IPS-NIHi11 (cell line): ENCODE data around the gene LRRN4.
A peak's percentile ranks its signal among the peaks of the same experiment; 100 is the strongest.

Experiments used
- DNase-seq: peaks from one replicate; pipeline ENCODE4 v3.0.0; 2012; ENCODE audit warnings: mixed read lengths, low spot score

Gene LRRN4

DNA sequence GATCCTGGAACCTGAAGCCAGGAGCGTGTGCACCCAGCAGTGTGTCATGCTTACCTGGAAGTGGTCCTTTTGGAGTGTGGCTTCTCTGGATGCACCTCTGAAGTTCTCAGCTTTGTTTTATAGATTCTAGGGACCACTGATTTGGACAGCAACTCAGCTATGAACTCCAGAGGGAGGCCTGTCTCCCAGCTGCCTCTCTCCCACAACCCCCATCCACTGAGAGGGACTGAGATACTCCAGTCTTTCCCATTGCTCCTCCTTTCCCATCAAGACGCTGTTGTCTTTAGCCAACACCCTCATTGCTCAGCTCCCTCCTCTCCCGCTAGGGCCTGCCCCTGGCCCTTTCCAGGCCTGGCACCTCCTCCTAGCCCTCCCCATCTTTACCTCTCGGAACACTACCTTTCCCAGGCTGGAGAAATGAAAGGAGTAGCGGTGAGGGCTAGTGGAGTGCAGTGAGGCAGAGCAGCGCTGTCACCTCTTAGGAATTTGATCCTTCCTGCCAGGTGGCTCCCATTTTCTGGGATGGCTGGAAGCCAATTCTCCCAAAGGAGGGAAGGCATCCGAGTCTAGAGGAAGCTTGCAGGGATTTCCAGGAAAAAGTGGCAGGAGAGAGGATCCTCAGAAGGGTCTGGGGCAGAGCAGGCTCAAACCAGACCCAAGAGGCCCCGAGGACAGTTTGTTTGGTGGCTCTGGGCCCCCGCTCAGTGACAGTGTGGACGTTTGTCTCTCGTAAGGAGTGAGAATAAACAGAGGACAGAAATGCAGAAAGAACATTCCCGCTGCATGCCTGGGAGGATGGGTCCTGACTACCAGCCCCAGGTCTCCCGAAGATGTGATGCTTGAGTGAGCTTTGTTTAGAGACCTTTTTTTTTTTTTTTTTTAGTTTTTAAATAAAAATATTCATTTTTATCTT is at the start of gene LRRN4:
TSS of gene LRRN4 (minus strand) at position 285 of the 913 bp plus-strand sequence. CDS start 1,261 bp downstream, outside the sequence.
- peak; percentile 68 for DNase-seq

DNA sequence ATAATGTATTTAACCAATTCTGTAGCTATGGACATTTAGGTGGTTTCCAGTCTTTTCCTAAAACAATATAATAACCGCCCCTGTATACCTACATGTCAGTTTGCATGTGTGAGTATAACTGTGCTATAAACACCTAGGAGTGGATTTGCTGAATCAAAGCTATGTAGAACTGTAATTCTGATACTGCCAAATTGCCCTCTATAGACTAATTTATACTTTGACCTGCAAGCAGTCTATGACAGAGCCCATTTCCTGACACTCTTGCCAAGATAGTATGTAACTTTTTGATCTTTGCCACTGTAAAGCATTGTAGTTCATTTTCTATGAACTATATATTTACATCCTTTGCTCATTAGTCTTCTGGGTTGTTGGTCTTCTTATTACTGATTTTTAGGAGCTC is 49.4 kb upstream of the LRRN4 start:
- DNase-seq, result no peak

DNA sequence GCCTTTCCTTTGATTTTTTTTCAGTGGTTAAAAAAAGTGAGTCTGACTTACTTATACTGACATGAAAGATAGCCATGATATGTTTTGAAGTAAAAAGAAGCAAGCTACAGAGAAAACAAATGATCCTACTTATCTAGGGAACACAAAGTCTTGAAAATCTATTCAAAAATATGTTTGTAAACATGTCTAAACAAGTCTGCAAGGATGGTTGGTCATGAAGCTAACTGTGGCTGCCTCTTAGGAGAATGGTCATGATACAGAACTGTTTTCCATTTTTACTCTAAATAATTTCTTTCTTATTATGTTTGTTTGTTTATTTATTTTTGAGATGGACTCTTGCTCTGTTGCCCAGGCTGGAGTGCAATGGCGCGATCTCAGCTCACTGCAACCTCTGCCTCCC is 47.5 kb upstream of the LRRN4 start:
- no peak for DNase-seq

DNA sequence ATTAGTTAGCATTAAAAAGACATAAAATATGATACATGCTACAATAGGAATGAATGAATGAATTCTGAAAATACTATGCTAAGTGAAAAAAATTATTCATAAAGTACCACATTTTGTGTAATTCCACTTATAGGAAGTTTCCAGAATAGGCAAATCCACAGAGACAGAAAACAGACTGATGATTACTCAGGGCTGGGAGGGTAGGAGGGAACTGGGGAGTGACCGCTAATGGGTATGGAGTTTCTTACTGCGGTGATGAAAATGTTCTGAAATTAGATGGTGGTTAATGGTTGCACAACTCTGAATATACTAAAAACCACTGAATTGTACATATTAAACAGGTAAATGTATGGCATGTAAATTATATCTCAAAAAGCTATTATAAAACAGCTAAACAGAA is 46.4 kb upstream of the LRRN4 start:
- no peak for DNase-seq

DNA sequence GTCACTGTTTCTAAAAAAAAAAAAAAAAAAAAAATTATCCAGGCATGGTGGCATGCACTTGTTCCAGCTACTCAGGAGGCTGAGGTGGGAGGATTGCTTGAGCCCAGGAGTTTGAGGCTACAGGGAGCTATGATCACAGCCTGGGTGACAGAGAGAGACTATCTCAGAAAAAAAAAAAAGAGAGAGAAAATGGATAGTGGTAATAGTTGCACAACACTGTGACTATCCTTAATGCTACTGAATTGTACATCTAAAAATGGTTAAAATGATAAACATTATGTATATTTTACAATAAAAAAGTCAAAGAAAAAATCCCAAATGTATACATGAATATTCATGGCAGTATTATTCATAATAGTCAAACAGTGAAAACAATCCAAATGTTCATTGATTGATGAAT is 46.0 kb upstream of the LRRN4 start:
- no peak for DNase-seq

DNA sequence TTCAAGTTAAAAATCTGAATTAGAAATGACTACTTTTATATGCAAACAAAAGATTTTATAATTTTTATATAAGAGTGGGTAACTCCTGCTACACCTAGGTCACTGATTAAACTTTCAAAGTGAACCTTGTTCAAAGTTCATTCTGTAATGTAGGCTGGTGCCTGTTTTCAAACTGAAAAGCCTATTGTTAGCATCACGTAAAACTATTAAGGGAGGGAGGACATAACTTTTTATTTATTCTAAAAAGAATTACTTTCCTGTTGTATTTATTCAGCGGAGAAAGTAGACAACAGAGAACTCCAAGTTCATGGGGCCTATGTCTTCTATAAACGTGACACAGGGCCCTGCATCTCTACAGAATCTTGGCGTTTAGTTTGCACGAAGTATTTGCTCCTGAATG is 41.5 kb upstream of the LRRN4 start:
- no peak for DNase-seq

DNA sequence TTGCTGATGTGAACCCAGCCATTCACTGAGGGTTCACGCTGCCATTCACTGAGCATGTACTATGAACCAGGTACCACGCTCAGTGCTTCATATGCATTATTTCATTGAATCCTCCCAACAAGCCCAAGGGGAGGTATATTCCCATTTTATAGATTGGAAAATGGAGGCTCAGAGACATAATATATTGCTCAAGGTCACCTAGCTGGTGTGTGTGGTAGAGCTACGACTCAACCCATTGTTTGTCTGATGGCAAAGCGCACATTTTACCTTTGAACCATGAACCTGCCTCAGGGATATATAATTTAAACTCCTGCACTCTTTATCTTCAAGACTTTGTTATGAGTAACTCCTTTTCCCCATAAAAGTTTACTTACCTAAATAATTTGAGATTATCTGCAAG is 40.7 kb upstream of the LRRN4 start:
- DNase-seq, result no peak

DNA sequence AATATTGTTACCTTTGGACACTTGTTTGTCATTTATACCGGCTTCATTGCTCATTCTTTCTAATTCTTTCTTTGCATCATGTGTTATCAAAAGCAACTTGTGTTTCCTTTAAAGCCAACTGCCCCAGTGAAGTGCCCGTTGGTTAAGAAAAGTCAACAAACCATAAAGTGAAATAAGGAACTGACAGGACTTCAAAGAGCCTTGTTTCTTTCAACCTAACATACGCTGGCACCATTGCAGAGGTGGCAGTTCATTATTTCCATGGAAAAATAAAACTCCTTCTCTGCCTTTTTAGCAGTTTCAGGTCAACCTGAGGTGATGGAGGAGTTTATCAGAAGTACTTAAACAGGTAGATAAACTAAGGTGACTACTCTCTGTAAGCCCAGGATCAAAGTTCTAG is 40.2 kb upstream of the LRRN4 start:
- DNase-seq, result no peak

DNA sequence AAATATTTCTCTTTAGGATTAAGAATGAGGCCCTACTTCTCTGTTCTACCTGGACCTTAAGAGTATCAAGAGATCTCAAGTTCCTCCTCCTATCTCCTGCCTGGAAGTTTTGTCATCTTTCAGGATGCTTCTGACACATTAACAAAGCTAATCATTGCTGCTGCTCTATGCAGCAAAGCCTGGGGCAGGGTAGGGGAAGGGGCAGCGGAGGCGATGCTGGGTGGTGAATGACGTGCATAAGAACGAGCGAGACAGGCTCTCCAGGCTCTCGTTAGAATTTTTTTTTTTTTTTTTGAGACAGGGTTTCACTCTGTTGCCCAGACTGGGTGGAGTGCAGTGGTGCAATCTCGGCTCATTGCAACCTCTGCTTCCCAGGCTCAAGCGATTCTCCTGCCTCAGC is 37.8 kb upstream of the LRRN4 start:
- no peak for DNase-seq

DNA sequence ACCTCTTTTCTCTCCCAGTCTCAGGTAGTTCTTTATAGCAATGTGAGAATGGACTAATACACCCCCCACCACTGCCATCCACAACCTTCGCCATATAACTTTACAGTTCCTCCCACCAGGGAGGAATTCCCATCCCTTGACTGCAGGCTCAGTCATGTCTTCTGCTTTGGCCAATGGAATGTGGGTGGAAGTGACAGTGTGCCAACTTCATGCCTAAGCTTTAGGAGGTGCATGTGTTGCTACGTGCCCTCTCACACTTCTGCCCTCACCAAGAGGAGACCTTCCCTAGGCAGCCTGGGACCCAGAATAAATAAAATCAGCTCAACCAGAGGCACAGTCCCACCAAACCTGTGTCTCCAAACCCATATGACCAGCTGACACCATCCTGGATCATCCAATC is 33.0 kb upstream of the LRRN4 start:
- DNase-seq, result no peak

DNA sequence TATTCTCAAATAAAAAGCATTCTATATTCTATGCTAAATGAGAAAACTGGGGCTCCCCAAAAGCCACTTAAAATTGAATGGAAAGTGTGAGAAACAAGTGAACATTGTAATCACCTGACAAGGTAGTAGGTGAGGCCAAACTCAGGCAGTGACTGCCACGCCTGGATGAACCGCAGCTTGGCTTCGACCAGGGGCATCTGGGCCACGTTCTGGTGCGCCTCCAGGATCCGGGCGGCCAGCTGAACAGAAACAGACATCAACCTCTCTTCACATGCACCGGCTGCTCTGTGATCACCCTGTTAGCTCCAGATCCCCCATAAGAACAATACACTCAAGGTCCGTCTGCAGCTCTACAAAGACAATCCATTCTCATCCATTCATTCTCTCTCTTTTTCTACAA is 30.1 kb upstream of the LRRN4 start:
- DNase-seq, result no peak

DNA sequence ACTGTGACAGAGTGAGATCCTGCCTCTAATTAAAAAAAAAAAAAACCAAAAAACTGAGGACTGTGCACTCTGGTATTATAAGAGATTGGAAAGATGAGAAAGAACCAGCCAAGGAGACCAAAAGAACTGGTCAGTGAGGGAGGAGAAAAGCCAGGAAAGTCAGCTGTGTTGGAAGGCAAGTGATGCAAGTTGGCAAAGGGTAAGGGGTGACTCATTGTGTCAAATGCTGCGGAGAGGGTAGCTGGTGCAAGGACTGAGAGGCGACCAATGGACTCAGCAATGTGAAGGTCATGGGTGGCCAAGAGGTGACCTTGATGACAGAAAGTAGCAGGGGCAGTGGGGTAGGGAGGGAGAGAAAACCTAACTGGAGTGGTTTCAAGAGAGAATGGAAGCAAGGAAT is 27.4 kb upstream of the LRRN4 start:
- DNase-seq, result no peak

DNA sequence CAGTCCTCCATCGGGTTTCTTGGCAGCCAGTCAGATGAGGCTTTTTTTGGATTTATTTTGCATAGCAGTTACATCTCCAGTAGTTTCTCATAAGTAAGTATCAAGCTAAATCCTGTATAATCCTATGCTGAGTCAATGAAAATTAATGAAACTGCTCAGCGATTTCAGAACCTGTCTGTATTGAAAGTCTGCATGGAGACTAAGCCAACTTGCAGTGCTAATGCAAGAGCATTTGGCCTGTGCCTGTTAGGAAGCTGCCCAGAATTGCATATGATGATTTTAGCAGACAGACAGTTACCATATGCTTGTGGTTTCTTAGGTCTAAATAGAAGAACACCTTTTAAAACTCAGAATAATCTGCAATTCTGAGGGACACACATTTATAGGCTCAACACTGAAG is 25.2 kb upstream of the LRRN4 start:
- no peak for DNase-seq

DNA sequence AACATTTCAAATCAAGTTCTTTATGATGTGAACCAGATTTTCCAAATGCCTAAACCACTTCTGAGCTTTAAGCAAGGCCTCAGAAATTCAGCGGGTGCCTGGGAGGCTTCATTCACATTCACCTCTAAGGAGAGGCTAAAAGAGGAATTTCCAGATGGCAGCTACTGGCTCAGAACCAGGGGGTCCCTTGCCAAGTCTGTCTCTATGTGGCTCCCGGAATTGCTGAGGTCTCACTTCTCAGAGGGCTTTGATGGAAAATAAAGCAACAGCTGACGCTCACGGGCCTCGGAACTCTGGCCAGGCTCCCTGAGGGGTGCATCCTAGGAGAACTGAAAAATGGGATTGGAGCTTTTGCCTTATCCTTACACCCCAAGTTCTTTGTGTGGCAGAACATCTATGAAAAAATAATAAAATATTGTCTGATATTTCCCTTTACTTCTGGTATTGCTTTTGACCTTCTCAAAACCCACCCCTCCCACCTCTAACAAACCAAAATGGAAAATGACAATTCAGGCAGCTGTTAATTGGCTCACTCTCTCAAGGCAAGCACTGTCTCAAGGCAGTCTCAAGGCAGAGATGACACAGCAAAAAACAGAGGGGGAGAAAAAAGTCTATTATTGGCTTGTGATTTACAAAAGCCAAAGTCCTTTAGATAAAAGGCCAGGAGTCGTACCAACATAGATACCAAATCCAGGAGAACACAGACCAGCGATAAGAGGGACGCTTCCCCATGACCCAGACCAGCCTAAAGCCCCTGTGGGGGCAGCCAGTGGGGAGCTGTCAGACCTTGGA is 21.8 kb upstream of the LRRN4 start:
- no peak for DNase-seq

DNA sequence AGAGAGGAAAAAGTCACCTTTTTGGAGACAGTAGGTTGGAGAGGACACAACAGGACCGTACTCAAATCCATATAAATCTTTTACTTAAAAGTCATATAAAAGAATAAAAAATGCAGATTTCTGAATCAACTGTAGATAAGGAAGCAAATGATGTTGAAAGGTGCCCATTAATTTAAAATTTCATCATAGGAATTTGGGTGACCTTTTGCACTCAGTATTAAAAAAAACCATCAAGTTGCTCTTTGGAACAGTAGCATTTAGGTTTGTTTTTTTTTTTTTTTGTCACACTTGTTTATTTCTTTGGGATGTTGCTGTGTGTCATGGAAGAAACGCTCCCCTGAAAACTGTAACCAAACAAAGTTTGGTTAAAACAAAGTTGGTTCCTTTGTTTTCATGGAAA is 20.9 kb upstream of the LRRN4 start:
- DNase-seq, result no peak

DNA sequence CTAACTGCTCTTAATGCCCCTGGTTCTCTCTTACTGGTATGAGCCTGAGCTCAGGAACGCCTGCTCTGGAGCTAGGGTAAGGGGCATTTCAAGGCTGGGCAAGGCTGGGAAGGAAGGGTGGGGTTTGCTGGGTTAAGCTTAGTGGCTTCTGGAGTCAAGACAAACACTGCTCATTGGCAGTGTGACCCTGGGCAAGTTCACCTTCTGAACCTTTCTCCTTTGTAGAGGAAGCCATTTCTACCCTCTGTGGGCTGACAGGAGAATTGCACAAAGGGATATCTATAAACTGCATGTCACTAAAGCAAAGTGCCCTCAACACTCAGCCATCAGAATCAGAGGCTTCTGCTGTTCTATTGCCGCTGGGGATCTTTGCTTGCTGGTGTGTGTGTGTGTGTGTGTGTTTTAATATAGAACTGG is 20.3 kb upstream of the LRRN4 start:
- DNase-seq, result peak; percentile 61

DNA sequence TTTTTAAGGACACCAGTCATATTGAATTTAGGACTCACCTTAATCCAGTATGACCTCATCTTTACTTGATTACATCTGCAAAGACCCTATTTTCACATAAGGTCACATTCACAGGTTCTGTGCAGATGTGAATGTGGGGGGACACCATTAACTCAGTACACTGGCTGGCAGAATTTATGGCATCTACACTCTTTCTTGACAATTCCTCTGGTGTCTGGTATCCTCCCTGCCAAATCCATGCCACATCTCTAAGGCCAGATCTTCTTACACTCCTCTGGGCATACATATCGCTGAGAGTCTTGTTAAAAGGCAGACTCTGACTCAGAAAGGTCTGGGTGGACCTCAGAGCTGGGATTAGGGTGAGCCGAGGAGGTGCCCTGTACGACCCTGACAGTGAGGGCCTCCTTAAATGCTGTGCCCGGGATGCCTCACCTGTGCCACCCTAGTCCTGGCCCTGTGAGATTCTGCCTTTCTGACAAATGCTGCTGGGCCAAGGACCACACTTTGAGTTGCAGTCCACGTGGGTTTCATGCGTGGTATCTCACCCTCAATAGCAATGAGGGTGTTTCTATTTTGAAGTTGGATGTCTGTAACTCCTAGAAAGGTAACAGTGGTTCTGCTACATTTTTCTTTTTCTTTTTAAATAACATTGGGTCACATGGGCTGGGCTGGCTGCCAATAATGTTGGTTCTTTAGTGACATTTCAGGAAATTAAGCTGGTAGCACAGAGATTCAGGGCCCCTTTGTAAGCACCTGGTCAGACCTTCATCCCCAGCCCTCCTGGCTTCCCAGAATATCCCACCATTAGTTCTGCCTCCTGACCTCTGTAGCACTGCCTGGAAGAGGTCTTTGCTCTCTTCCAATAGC is 17.2 kb upstream of the LRRN4 start:
- no peak for DNase-seq

DNA sequence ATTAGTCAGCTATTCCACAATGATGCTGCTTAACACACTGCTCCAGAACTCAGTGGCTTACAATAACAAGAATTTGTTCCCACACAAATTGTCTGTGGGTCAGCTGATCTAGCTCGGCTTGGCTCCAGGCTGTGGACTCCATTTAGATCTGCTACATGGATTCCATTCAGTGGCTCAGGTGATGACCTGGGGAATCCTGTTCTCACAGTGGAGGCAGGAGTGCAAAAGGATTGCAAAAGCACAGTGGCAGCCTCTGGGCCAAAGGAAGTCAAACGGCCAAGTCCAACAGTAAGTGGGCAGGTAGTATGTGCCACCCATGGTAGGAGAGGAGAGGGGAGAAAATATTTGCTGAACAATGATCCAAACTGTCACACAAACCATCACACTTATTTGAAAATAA is 15.8 kb upstream of the LRRN4 start:
- DNase-seq, result no peak

DNA sequence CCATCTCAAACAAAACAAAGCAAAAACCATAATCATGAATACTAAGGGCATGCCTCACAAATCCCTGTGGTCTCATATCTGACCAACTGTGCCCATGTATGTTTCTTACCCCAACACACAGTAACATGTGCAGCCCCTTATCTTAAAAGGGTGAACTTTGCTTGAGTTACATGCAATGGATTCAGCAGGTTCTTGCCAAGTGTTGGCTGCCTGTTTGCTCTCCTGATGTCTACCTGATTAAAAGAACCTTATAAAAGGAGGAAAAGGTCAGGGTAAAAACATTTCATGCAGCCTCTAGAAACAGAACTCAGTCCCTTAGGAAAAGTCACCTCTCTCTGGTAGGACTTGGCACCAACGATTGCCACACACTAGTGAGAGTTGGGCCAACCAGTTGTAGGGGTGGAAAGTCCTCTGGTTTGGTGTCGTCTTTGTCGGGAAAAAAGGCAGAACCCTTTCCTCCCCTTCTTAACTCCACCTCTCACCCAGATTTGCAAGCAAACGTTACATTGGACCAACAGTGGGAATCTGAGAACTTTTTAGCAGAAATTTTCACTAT is 14.0 kb upstream of the LRRN4 start:
- DNase-seq, result no peak

DNA sequence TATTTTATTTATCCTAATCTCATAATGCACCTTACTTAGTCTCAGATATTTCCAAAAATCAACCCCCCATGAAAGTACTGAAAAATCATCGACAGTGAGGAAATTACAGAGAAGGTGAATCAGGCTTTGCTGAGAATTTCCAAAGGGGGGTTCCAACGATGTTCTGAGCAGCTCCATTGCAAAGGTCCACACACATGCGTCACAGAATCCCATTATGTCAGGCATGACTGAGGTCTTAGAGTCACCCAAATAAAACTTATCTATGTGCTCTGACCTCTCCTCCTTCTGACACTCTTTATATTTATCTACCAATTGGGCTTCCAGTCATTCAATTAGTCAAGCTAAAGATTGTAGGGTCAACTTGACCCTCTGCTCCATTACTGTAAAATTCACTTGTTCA is 12.7 kb upstream of the LRRN4 start:
- DNase-seq, result no peak

DNA sequence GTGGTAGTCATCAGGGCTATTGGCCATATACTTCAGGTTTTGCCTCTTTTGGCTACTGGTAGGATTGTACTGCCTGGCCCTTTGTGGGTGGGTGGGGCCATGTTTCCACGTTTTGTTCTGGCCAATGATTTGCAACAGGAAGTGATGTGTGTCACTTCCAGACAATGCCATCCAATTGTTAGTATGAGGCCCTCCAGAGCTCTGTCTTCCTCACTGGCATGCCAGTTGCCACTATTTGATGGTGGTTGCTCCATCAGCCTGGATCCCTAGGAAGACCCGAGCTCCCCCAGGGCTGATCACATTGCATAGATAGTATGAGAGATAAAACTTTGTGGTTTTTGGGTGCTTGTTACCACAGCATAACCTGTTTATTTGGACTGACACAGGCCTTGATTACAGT is 7.7 kb upstream of the LRRN4 start:
- DNase-seq, result no peak

DNA sequence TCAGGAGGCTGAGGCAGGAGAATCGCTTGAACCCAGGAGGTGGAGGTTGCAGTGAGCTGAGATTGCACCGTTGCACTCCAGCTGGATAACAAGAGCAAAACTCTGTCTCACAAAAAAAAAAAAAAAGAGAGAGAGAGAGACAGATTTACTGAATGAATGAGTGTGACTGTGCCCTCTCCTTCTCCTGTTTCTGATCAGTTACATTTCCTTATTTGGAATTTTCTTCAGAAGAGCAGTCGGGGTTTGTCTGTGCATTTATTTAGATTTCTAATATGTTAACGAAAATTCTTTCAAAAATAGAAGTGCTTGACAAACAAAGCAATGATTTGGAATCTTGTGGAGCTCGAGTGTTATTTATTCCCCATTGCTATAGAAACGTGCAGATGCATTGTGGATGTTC is 6.4 kb upstream of the LRRN4 start:
- no peak for DNase-seq
